H9 (cell line): Measurements from ENCODE around the gene INPP4A. TPM values are rescaled to one million over a fixed set of nuclear protein-coding genes. Genes with fewer than 3 reads are reported as not detected.

Source experiments
- DNase-seq: peaks from one replicate; pipeline ENCODE4 v3.0.0-alpha.2; 2017
- H2AFZ ChIP-seq: one replicate; pipeline ENCODE4 v1.6.1; 2013; ENCODE audit warnings: mild to moderate bottlenecking, low read length, control low read depth, moderate library complexity
- H2AK5ac ChIP-seq: 2 replicates; pipeline ENCODE4 v1.6.1; 2013; ENCODE audit warnings: low read length, control low read depth, mixed read lengths; ENCODE audit not compliant: insufficient read length
- H2BK120ac ChIP-seq: one replicate; pipeline ENCODE4 v1.6.1; 2013; ENCODE audit warnings: low read depth, mild to moderate bottlenecking, low read length, control low read depth, inconsistent platforms; ENCODE audit not compliant: poor library complexity, severe bottlenecking
- H2BK12ac ChIP-seq: 2 replicates; pipeline ENCODE4 v1.6.1; 2013; ENCODE audit warnings: low read length, control low read depth, mixed read lengths, low read depth; ENCODE audit not compliant: insufficient read length
- H2BK15ac ChIP-seq: 2 replicates; pipeline ENCODE4 v1.6.1; 2013; ENCODE audit warnings: low read depth, low read length, control low read depth
- H2BK20ac ChIP-seq: one replicate; pipeline ENCODE4 v1.6.1; 2013; ENCODE audit warnings: low read depth, mild to moderate bottlenecking, low read length, control low read depth, inconsistent platforms; ENCODE audit not compliant: poor library complexity, severe bottlenecking
- H2BK5ac ChIP-seq: 2 replicates; pipeline ENCODE4 v1.6.1; 2013; ENCODE audit warnings: low read length, control low read depth, mixed read lengths; ENCODE audit not compliant: insufficient read length
- H3K14ac ChIP-seq: 2 replicates; pipeline ENCODE4 v1.6.1; 2013; ENCODE audit warnings: low read length, control low read depth; ENCODE audit not compliant: insufficient read depth
- H3K18ac ChIP-seq: 2 replicates; pipeline ENCODE4 v1.6.1; 2013; ENCODE audit warnings: low read depth, mild to moderate bottlenecking, mixed read lengths, low read length, control low read depth; ENCODE audit not compliant: insufficient read length
- H3K23ac ChIP-seq: 2 replicates; pipeline ENCODE4 v1.6.1; 2013; ENCODE audit warnings: low read length, control low read depth, mixed read lengths, low read depth; ENCODE audit not compliant: insufficient read length
- H3K23me2 ChIP-seq: 2 replicates; pipeline ENCODE4 v1.6.1; 2013; ENCODE audit warnings: low read depth, mild to moderate bottlenecking, mixed read lengths, low read length, control low read depth; ENCODE audit not compliant: insufficient read length, poor library complexity, severe bottlenecking
- H3K27ac ChIP-seq: 2 replicates; pipeline ENCODE4 v1.5.1; 2013; ENCODE audit warnings: low read length, control low read depth, mixed read lengths, low read depth; ENCODE audit not compliant: insufficient read length
- H3K27me3 ChIP-seq: 2 replicates; pipeline ENCODE4 v1.6.1; 2013; ENCODE audit warnings: low read length, control low read depth, inconsistent platforms; ENCODE audit not compliant: insufficient read depth
- H3K4ac ChIP-seq: 2 replicates; pipeline ENCODE4 v1.6.1; 2013; ENCODE audit warnings: low read depth, mild to moderate bottlenecking, control low read depth, inconsistent platforms, low read length, moderate library complexity
- H3K4me1 ChIP-seq: 2 replicates; pipeline ENCODE4 v1.6.1; 2013; ENCODE audit warnings: low read length, control low read depth, inconsistent platforms; ENCODE audit not compliant: insufficient read depth
- H3K4me2 ChIP-seq: 2 replicates; pipeline ENCODE4 v1.6.1; 2013; ENCODE audit warnings: low read length, control low read depth, mixed read lengths; ENCODE audit not compliant: insufficient read length, insufficient read depth
- H3K56ac ChIP-seq: 2 replicates; pipeline ENCODE4 v1.6.1; 2013; ENCODE audit warnings: low read depth, mild to moderate bottlenecking, mixed read lengths, low read length, control low read depth; ENCODE audit not compliant: insufficient read length
- H3K79me1 ChIP-seq: 2 replicates; pipeline ENCODE4 v1.6.1; 2013; ENCODE audit warnings: low read depth, mild to moderate bottlenecking, moderate library complexity, low read length, control low read depth, inconsistent platforms; ENCODE audit not compliant: insufficient read depth, poor library complexity, severe bottlenecking
- H3K79me2 ChIP-seq: 2 replicates; pipeline ENCODE4 v1.6.1; 2013; ENCODE audit warnings: low read length, control low read depth, inconsistent platforms; ENCODE audit not compliant: insufficient read depth
- H3K9ac ChIP-seq: 2 replicates; pipeline ENCODE4 v1.6.1; 2013; ENCODE audit warnings: low read length, control low read depth, mixed read lengths; ENCODE audit not compliant: insufficient read length; ENCODE audit errors: extremely low read depth
- H3K9me3 ChIP-seq: one replicate; pipeline ENCODE4 v1.6.1; 2013; ENCODE audit warnings: low read depth, low read length, inconsistent platforms; ENCODE audit not compliant: control insufficient read depth
- H3T11ph ChIP-seq: one replicate; pipeline ENCODE4 v1.6.1; 2013; ENCODE audit warnings: mild to moderate bottlenecking, low read length, control low read depth, inconsistent platforms
- H4K20me1 ChIP-seq: one replicate; pipeline ENCODE4 v1.6.1; 2013; ENCODE audit not compliant: control insufficient read depth, insufficient read length, insufficient read depth
- H4K5ac ChIP-seq: 2 replicates; pipeline ENCODE4 v1.6.1; 2013; ENCODE audit warnings: low read depth, mild to moderate bottlenecking, mixed read lengths, low read length, control low read depth; ENCODE audit not compliant: insufficient read length
- H4K8ac ChIP-seq: replicated peaks from 2 replicates; pipeline ENCODE4 v1.6.1; 2013; ENCODE audit warnings: low read length, control low read depth, mixed read lengths, low read depth; ENCODE audit not compliant: insufficient read length
- H4K91ac ChIP-seq: 2 replicates; pipeline ENCODE4 v1.6.1; 2013; ENCODE audit warnings: low read depth, mild to moderate bottlenecking, moderate library complexity, mixed read lengths, low read length, control low read depth; ENCODE audit not compliant: insufficient read length
- H3K27ac Mint-ChIP-seq, 3 experiments: 2 replicates in 2 of 3; 3 replicates in 1 of 3; pipeline ENCODE4 v1.8.0; 2020 to 2021; ENCODE audit warnings: mixed read lengths in 3 of 3, mild to moderate bottlenecking in 1 of 3, moderate library complexity in 1 of 3
- H3K27me3 Mint-ChIP-seq: 2 replicates; pipeline ENCODE4 v1.8.0; 2021; ENCODE audit warnings: low read depth, mild to moderate bottlenecking, moderate library complexity, mixed read lengths
- H3K36me3 Mint-ChIP-seq, 3 experiments: 2 replicates in 2 of 3; 3 replicates in 1 of 3; pipeline ENCODE4 v1.8.0; 2020 to 2021; ENCODE audit warnings: low read depth in 3 of 3, mixed read lengths in 3 of 3; ENCODE audit not compliant: insufficient read depth in 1 of 3
- H3K4me1 Mint-ChIP-seq, 2 experiments: 2 replicates each; pipeline ENCODE4 v1.8.0; 2020; ENCODE audit warnings: mixed read lengths in 2 of 2
- H3K4me3 Mint-ChIP-seq, 2 experiments: 2 replicates in 1 of 2; 3 replicates in 1 of 2; pipeline ENCODE4 v1.8.0; 2020 to 2021; ENCODE audit warnings: mild to moderate bottlenecking in 2 of 2, mixed read lengths in 2 of 2, moderate library complexity in 1 of 2
- H3K9me3 Mint-ChIP-seq, 2 experiments: 2 replicates in 1 of 2; 3 replicates in 1 of 2; pipeline ENCODE4 v1.8.0; 2020; ENCODE audit warnings: mild to moderate bottlenecking in 2 of 2, mixed read lengths in 2 of 2, moderate library complexity in 1 of 2
- WGBS: extraction: QIAGEN DNeasy Blood & Tissue Kit; methylation state at CpG from one replicate; pipeline ENCODE4 v1.1.7; 2013; ENCODE audit warnings: missing lambda C conversion rate, low lambda C conversion rate, mixed read lengths; ENCODE audit not compliant: insufficient read length; ENCODE audit errors: extremely low coverage; 5-methylcytosine and 5-hydroxymethylcytosine counted together
- total RNA-seq: library from RNA; stranded (reverse); gene quantifications from 2 replicates; pipeline ENCODE4 v1.2.1, GENCODE V29; 2021
- TF ChIP-seq, protein P1 (sequence below): fragments of 200-600 bp; sonication (generic); conservative IDR thresholded peaks from 3 replicates; pipeline ENCODE4 v1.8.0; 2021; ENCODE audit warnings: antibody characterized with exemption, mild to moderate bottlenecking

INPP4A gene
- total RNA-seq, 1 experiment from 2014 or later = 55.2 TPM

DNA sequence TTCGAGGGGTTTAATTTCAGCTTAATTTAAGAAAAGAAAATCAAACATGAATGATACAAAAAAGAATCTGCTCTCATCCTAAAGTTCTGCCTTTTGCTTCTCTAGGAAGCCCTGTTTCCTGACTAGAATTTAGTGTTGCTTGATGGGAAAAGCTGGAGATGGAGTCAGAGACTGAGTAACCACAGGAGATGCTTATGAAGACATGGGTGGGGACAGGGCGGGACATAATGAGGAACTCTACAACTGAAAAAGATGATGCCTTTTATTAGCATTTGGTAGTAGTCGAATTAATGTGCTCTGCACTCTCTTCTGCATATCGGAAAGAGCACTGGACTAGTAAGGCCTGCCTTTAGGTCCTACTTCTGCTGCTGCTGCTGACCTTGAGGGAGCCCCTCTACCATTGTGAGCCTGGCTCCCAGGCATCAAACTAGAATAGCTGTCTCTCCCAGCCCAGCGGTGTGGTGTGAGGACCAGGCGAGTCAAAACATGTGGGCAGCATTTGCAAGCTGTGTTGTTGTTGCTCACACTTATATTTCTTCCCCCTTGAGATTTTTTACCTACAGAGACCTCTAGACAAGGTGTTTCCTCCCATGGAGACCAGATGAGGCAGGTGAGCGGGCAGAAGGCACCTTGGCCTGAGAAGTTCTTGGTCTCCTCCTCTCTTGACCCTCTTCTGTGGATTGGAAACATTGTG lies 61.5 kb downstream of the INPP4A start:
- Histone ChIP-seq H3K18ac (no peak overlapping the region), H3K27me3 (no peaks in the 10 kb centered on the region), H4K5ac (no peak overlapping the region), H3K27ac (no peak overlapping the region), H3K56ac (no peak overlapping the region), H3K9me3 (no peaks in the 10 kb centered on the region), H3K23me2 (no peaks in the 10 kb centered on the region), H4K20me1 (no peaks in the 10 kb centered on the region), H3K79me2 (no peaks in the 10 kb centered on the region; the same call in 1 of the 2 replicates), H3T11ph (no peak overlapping the region), H2BK120ac (no peak overlapping the region), H4K8ac (no peak overlapping the region), H2BK20ac (no peak overlapping the region), H3K9ac (no peak overlapping the region), H3K4me1 (no peaks in the 10 kb centered on the region), H2AK5ac (no peak overlapping the region), H3K4ac (no peak overlapping the region), H2BK5ac (no peak overlapping the region), H2BK12ac (no peak overlapping the region), H2AFZ (no peak overlapping the region), H3K4me2 (no peak overlapping the region), H3K23ac (no peak overlapping the region), H3K14ac (no peak overlapping the region; the same call in 1 of the 2 replicates), H2BK15ac (no peak overlapping the region), H3K79me1 (no peaks in the 10 kb centered on the region), H4K91ac (no peak overlapping the region)
- Mint-ChIP-seq H3K36me3 (peaks cover 14 to 23% (median 14%) of the 10 kb centered on the region in 3 experiments), H3K9me3 (no peaks in the 10 kb centered on the region), H3K27ac (peak overlapping the region; percentile 8 to 24 (median 16); a peak in 1 of 7 replicates), H3K4me3 (no peak overlapping the region), H3K4me1 (peaks cover 33 to 42% of the 10 kb centered on the region in 2 experiments), H3K27me3 (no peaks in the 10 kb centered on the region)
- TF ChIP-seq, protein P1, sequence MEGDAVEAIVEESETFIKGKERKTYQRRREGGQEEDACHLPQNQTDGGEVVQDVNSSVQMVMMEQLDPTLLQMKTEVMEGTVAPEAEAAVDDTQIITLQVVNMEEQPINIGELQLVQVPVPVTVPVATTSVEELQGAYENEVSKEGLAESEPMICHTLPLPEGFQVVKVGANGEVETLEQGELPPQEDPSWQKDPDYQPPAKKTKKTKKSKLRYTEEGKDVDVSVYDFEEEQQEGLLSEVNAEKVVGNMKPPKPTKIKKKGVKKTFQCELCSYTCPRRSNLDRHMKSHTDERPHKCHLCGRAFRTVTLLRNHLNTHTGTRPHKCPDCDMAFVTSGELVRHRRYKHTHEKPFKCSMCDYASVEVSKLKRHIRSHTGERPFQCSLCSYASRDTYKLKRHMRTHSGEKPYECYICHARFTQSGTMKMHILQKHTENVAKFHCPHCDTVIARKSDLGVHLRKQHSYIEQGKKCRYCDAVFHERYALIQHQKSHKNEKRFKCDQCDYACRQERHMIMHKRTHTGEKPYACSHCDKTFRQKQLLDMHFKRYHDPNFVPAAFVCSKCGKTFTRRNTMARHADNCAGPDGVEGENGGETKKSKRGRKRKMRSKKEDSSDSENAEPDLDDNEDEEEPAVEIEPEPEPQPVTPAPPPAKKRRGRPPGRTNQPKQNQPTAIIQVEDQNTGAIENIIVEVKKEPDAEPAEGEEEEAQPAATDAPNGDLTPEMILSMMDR = no peak
- no CpG with 5 or more reads among the region's 7 CpGs for WGBS
- no peak for DNase-seq
